SKM-1 (cell line): ENCODE measurements around the gene NME3.
A peak's percentile ranks its signal among the peaks of the same experiment; 100 is the strongest.

Source experiments
- DNase-seq: peaks from one replicate; lab custom pipeline; 2025; ENCODE audit not compliant: unreplicated experiment; lab: John Stamatoyannopoulos, UW

The NME3 gene

GRCh38 chr16:1781758-1782407, 10.5 kb upstream of the NME3 start:
- no peak for DNase-seq

- no peak for DNase-seq
These were observed 9.9 kb upstream of the NME3 start for GRCh38 chr16:1781254-1781653.

DNA sequence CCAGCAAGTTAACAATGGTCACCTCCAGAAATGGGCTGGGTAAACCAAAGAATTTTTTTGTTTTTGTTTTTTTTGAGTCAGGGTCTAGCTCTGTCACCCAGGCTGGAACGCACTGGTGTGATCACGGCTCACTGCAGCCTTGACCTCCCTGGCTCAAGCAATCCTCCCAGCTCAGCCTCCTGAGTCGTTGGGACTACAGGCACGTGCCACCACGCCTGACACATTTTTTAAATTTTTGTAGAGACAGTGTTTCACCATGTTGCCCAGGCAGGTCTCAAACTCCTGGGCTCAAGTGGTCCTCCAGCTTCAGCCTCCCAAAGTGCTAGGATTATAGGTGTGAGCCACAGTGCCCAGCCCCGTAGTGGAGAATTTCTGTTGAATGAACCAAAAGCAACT, 9.3 kb upstream of the NME3 start:
- DNase-seq, result no peak

DNA sequence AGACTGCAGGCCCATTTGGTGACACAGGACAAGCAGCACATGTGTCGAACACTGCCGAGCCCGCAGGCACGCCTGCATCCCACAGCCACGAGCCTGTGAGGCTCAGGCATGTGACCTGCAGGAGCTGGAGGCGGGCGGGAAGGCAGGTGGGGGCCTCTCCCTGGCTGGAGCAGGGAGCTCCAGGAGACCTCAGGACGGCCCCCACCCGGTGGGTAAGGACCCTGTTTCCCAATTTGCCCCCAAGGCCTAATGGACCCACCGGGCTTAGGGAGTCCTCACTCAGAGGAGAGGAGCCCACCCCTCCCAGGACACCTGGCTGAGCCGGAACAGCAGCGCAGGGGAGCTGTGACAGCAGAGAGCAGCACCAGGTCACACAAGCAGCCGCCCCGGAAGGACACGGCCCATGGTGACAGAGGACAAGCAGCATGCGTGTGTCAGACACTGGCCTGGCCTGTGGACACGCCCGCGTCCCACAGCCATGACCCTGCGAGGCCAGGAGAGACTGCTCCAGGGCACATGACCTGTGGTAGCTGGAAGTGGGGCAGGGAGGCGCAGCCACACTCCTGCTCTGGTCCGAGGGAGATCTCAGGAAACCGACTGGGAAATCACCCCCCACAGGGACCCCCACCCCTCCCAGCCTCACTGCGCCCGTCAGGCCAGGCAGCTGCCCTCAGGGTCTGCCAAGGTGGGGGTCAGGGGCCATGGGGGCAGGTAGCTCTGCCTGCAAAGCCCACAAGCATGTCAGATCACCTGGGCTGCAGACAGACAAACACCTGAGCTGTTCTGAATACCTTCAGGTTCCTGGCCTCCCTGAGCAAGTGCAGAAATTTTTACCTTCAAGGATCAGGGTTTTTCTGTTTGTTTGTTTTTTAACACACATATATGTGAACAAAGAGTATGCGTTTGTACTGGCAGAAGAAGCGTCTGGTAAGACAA, 8.7 kb upstream of the NME3 start:
- DNase-seq, result no peak

GRCh38 chr16:1779234-1779701, 7.9 kb upstream of the NME3 start:
- no peak for DNase-seq

GRCh38 chr16:1778200-1779179, 7.1 kb upstream of the NME3 start:
- no peak for DNase-seq

- no peak for DNase-seq
These were observed 6.2 kb upstream of the NME3 start for GRCh38 chr16:1777375-1778199.

GRCh38 chr16:1776991-1777374, 5.6 kb upstream of the NME3 start:
- DNase-seq, result no peak

- DNase-seq, result no peak
These were observed 5.3 kb upstream of the NME3 start for GRCh38 chr16:1776672-1776955.

GRCh38 chr16:1775846-1776671, 4.7 kb upstream of the NME3 start:
- DNase-seq, result no peak

- DNase-seq, result no peak
These were observed 3.9 kb upstream of the NME3 start for GRCh38 chr16:1775006-1775845.

DNA sequence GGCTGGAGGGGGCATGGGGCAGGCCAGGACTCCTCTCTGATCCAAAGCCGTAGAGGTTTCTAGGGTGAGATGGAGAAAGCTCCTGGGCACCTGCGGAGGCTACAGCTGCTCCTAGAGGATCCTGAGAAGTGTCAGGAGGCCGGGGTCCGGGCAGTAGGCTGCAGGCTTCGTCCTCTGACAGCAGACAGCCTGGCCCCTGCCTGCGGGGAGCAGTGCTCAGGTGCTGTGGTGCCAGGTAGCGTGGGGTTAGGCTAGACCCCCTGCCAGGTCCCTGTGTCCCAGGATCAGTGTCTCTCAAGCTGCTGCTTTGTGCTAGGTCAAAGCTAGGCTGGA, 3.1 kb upstream of the NME3 start:
- DNase-seq, result no peak

GRCh38 chr16:1773703-1774447, 2.5 kb upstream of the NME3 start:
- DNase-seq, result peak; percentile 59

DNA sequence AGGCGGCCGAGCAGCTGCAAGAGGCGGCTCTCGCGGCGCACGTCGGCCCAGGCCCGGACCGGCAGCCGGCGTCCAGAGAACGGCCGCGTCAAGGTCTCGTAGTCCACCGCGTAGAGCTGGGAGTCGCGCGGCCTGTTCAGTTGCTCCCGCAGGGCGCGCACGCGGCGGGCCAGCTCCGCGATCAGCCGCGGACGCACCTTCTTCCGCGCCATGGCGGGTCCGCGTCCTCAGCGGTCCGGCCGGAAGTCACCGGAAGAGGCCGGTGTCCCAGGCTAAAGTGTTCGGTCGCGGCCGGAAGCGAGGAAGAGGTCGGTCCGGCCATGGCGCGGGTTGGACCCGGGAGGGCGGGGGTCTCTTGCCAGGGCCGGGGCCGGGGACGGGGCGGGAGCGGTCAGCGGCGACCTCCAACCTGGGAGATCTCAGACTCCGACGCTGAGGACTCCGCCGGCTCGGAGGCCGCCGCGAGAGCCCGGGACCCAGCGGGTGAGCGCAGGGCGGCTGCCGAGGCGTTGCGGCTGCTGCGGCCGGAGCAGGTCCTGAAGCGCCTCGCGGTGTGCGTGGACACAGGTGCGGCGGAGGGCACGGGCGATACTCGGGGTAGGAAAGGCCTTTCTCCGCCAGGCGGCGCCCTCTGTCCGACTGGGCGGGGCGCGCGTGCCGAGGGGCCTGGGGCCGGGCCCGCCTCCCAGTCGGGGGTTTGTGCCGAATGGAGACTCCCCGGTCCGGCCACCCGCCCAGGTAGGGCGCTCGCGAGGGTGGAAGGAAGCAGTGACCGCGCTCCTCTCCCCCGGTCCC, 1.8 kb upstream of the NME3 start, which contains the start of gene MRPS34:
MRPS34 (minus strand) TSS at position 227 of the 795 bp plus-strand sequence; CDS start at position 212, 15 bp downstream.
- DNase-seq, result peak; percentile 69

DNA sequence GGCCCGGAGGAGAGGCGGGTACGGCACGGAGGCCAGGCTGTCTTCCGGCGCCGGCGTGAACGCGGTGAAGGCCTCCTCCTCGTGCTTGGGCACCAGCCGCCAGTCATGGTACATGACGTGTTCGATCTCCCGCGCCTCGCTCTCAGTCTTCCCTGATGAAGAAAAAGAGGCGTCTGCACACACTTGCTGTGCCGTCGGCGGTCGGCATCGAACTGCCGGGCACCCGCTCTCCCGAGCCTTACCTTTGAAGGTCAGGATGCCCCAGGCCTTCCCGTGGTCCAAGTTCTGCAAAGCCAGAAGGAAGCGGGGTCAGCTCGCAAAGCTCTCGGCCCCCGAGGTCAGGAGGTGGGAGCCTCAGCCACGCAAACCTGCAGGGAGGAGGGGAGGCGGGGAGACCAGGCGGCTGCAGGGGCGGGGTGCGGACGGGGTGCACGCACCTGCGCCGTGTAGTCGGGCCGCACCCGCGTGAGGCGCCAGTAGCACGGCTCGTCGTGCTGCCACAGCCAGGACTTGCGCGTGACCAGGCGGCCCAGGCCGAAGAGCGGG, 1.1 kb upstream of the NME3 start, which contains the start of gene EME2:
EME2 (plus strand) TSS at position 449 of the 546 bp plus-strand sequence. CDS start 418 bp downstream, outside the sequence.
- no peak for DNase-seq

DNA sequence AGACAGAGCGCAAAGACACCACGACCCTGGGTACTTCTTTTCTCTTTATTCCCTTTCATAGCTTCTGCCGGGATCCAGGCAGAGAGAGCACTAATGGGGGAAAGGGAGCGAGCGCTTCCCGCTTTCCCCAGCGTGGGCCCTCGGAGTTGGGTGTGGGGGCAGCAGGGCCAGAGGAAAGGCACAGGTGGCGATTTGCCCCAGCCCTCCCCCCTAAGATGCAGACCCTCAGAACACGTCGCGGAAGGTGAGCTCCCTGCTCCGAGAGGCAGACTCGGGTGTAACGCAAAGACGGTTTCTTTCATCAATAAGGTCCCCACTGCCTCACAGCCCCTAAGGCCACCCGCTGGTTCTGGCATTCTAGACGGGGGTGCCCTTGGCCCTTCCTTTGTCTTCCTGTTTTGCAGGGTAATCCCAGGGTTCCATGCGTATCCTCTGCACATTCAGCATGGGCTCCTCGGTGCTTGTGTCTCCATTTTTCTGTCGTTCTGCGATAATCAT, 570 bp upstream of the NME3 start:
- DNase-seq, result no peak
